DMS53 treated with DMSO at 0.1 percent for 48 hours (cell line): ENCODE data around the gene MRM2.

Experiments
- DNase-seq: peaks from one replicate; lab custom pipeline; 2025; ENCODE audit not compliant: unreplicated experiment; lab: John Stamatoyannopoulos, UW

The MRM2 gene

DNA sequence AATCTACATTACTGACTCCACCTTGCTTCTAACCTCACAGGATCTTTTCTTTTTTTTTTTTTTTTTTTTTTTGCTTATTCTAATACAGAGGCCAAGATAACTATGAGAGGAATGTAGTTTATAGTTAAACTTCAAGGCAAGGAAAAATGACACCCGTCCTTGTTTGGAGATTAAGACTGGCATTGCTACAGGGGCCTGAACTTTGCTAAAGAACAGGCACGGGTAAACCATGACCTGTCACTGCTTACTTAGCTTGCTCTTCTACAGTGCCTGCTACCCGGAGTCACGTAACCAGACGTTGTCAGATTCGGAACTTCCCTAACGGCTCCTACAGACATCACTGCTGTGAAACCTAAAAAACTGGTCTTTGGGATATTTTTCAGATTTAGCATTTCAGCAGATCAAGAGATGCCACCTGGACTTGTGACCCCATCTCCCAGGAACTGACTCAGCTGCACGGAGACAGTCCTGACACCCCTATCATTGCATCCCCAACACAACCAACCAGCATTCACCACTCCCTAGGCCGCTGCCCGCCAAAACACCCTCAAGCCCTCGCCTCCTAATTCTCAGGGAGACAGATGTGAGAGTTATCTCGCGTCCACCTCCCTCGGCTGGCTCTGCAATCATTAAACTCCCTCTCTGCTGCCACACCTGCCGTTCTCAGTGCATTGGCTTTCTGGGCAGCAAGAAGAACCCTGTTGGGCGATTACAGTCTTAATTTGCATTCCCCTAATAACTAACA is 36.8 kb downstream of the MRM2 start:
- DNase-seq: no peak

DNA sequence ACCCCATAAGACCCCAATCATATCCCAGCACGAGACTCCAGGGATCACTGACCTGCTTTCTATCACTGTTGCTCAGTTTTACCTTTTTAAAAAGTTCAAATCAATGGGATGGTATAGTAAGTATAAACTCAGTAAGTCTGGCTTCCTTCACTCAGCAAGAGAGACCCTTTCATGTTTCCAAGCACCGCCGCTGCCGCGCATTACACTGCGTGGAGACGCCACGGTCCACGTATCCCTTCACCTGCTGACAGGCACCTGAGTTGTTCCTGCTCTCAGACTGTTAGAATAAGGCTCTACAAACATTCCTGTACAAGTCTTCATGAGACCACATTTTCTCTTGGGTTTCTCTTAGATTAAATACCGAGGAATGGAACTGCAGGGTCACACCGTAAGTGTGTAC is 37.6 kb downstream of the MRM2 start:
- DNase-seq: no peak

DNA sequence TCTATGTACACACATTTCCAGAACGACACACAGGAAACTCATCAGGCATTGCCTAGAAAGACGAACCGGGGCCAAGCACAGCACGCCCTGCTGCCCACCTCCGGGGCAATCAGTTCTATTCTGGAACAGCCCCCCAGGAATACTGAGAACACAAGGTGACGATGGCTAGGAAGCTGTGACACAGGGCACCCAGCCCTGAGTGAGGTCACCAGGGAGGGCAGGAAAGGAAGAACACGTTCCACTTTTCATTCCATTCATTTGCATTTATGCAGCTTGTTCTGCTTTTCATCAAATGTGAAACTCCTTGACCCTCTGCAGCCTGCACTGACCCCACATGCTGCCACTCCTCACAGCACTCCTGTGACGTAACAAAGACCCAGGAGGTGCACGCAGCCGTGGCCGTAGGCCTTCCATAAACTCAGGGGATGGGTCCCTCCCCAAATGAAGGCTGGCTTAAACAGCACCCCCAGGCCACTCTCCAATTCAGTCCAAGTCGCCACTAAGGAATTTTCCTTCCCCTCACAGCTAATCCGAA is 38.2 kb downstream of the MRM2 start:
- no peak for DNase-seq

DNA sequence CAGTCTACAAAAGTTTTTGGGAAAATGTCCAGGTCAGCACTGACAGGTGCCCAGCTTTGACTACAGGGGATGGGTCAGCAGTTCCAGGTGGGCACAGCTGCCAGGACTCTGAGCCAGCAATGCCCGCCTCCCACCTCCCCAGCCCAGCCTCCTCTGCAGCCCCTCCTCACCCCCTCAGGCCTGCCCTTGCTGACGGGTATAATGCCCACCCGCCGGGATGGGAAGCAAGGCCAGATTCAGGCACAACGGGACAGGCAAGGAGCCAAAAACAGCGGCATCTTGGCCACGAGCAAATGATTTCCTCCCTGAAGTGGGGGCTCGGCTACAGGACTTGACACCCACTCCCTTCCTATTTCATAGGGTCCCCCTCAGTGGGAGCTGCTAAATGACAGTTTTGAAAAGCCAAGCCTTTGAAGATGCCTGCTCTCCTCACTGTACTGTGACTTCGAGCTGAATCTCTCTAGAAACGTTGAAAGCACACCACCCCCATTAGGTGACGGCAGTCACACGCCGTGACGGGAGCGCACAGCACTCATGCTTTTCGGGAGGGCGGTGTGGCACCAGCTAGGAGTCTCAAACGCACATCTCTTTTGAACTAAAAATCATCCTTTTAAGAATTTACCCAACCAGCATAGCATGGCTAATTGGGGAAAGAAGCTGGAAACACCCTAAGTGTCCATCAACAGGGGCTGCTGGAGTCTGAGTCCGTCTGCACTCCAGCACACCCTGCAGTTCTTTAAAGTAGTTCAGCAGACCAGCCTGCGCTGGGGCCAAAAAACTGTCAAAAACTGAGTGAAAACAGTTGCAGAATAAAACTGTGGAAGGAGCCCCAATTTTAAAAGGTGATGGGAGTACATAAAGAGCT is 38.9 kb downstream of the MRM2 start:
- no peak for DNase-seq

DNA sequence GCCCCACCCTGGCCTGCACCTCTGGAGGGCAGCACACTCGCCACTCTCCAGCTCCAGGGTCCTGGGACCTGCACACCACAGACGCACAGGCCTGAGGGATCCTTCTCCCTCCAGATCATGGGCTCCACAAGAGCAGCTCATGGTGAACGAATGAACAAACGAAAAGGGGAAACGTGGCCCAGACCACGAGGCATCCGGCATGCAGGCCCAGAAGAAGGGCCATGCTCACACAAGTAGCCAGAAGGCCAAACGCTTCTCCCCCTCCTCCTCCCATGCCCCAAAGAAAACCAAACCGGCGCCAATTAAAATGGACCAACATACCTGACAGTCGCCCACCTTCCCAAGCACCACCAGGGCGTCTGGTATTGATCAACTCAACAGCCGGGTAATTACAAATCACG is 39.6 kb downstream of the MRM2 start:
- DNase-seq: no peak

DNA sequence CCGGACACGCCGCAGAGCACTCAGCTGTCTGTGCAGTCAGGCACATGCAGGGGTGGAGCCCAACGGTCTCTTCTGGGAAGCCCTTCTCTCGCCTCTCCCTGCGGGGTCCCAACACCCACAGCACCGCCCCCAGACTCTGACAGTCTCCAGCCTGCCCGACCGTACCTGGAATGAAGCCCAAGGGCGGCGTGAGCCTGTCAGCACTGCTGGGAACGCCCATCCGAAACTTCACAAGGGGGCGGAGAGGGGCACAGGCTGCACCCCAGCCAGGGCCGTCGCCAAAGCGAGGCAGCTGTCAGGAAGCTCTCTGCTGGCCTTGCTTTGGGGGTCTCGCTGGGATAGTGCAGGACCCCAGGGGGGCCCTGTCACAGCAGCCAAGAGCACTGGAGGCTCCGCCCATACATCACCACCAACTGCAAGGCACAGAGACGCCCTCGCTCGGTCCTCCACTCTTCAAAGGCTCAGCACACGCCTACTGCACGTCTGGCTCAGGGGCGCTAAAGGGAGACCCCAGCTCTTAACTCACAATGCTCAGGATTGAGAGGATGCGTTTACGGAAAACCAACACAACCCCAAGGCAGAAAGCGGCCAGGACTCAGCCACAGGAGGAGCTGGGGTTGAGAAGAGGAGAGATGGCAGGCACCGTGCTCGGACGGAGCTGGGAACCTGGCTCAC is 40.2 kb downstream of the MRM2 start:
- DNase-seq: no peak

DNA sequence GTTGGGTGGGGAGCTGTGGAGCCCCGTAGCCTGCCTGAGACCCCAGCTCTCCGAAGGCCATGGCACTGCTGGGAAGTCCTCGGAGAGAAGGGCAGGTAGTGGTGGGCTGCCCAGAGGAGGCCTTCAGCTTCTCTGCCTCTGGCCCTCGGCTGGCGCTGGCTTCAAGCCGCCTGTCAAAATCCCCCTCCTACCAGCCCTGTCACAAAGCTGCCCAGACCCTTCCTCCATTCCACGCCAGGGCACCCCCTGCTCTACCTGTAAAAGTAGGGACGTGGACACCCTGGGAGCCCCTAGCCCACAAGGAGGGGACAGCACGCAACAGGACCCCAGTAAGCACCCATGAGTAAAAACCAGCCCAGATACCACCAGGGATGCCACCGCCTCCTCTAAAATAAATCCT is 40.9 kb downstream of the MRM2 start:
- no peak for DNase-seq

DNA sequence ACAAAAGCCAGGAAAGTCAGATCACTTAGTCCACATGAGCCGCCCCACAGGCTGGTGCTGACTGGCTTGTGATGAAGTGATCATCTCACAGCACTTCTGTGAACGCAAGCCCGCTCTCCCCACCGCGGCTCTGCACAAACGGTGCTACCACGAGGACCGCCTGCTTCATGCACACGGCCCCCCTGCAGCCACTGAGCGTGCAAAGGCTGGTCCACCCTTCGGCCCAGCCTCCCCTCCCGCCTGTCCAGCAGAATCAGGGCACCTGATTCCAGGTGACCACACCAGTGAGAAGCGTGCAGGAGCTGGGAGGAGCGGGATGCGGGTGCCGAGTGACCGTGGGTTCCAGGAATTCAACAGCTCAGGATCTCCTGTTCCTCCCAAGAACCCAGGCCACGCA is 41.4 kb downstream of the MRM2 start:
- no peak for DNase-seq

DNA sequence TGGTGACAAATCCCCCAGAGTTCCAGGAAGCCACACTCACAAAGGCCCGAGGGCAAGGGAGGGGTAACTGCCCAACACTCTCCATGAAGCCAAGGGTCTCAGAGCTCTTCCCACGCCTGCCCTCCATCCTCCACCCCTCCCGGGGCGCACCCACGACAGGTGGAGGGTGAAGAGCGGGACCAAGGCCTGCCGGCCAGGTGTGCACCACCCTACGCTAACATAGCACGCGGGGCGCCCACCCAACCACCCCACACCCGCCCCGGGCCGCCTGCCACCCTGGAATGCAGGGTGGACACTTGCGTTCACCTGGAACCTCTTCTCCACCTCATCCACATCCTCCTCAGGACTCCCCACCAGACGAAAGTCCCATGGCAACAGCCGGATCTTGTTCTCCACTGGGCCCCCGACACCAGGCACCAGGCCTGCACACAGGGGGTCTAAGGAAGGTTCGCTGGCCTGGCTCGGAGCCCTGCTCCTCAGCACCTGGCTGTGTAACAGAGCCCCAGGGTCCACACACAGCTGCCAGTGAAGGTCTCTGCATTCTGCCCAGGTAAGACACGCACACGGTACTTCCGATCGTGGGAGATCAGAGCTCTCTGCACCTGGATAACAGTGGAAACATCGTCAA is 41.9 kb downstream of the MRM2 start:
- no peak for DNase-seq

DNA sequence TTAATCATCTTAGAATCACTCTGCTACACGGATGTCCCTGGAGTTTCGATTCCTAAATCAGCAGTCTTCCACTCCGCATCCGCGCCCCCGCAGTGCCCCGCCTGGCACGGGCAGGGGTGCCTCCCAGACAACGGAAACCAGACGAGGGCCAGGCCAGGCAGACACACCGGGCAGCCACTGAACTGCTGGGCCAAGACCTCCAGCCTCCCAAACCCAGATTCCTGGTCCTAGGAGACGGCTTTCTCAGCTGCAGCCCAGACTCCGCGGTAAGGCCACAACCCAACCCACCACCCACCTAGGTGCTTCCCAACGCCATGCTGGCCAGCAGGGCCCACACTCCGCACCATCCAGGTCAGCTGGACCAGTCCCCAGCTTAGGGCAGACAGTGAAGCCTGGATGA is 42.5 kb downstream of the MRM2 start:
- no peak for DNase-seq

DNA sequence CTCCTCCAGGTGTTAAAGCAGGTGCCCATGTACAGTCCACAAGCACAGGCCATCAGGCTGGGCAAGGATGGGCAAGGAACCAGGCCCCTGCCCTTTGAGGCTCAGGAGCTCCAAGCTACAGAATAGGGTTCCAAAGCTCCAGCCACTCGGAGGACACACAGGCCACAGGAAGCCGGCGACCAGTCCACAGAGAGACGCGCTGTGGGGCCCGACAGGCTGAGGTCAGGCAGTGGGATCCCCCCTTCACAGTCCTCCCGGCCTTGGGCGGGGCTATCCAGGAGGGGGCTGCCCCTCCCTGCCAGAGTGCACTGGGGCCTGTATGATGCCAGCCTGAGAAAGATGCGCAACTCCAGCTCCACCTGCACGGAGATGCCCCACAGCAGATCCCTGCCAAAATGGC is 43.2 kb downstream of the MRM2 start:
- DNase-seq: no peak

DNA sequence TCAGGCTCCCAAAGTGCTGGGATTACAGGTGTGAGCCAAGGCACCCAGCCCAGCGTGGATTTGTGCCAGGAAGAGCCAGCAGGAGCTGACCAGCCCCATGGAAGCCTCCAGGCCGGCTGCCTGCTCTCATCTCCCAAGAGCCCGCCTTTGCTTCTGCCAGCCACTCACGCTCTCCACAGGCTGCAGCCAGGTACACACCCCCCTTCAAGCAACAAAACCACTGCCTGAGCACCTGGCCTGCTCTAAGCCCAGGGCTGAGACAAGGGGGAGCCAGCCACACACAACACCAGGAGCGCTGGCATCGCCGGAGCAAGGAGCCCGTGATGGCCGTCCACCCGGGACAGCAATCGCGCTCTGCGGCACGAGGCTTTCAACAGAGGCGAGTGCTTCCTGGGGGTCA is 43.8 kb downstream of the MRM2 start:
- DNase-seq: no peak

DNA sequence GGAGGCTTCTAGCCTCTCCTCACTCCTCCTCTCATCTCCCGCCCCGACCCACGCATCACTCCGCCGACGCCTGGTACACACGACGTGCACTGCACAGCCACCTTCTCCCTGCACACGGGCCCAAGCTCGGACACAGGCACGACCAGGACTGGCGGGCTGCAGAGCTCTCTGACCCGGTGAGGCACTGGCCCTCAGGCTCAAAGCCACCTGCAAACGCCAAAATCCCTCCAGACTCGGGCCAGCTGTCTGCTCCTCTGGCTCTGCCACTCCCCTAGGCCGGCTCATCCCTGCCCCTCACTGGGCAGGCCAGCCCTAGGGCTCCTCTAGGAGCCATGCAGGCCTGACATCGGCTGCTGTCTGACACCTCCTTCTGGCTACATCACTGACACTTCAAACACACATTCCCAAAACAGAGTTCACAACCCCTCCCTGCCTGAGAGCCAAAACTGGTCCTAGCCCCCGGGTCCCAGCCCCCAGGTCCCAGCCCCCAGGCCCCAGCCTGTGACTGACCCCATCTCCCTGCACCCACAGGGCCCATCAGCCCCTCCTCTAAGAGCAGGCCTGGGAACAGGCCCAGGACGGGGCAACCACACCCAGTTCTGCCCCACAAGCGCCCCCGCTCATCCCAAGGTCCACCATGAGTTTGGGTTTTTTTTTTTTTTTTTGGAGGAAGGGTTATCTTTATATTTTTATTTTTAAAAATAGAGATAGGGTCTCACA is 44.4 kb downstream of the MRM2 start:
- DNase-seq: no peak

DNA sequence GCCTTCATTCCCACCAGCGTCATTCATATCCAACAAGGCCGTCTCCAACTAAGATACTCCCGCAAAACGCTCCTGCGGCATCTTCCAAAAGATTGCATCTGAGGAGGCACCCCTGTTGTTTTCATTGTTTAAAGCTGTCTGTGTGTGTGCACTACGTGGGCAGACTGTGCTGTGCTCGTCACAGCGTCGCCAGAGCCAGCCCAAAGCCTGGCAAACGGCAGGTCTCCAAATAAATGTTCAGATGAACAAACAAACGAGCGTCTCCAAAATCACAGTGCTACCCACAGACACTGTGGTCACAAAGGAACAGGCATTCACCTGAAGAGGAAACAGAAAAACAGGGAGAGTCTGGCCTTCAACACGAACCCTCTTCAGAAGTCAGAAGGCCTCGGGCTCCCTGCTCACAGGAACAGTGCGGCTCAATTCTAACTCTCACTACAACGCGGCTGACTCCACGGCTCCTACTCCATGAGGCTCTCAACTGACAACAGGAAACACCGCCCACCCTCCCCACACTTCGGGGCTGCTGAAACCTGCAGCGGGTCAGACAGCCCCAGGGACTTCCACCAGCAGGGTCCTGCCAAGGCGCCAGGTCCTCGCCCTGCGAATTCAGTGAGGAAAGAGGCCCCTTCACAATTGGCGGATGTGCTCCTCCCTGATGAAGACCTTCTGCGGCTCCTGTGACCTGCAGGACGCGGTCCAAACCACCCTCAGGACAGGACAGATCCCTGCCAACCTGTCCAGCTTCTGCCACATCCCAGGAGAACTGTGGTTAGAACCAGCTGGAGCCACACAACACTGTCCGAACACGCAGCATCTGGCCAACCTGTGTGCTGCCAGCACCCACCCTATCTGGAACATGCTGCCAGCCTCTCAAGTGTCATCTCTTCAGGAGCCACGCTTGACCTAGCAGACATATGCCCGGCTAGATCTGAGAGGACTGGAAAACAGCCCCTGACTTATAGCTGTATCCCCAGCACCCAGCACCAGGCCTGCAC is 45.3 kb downstream of the MRM2 start:
- no peak for DNase-seq

DNA sequence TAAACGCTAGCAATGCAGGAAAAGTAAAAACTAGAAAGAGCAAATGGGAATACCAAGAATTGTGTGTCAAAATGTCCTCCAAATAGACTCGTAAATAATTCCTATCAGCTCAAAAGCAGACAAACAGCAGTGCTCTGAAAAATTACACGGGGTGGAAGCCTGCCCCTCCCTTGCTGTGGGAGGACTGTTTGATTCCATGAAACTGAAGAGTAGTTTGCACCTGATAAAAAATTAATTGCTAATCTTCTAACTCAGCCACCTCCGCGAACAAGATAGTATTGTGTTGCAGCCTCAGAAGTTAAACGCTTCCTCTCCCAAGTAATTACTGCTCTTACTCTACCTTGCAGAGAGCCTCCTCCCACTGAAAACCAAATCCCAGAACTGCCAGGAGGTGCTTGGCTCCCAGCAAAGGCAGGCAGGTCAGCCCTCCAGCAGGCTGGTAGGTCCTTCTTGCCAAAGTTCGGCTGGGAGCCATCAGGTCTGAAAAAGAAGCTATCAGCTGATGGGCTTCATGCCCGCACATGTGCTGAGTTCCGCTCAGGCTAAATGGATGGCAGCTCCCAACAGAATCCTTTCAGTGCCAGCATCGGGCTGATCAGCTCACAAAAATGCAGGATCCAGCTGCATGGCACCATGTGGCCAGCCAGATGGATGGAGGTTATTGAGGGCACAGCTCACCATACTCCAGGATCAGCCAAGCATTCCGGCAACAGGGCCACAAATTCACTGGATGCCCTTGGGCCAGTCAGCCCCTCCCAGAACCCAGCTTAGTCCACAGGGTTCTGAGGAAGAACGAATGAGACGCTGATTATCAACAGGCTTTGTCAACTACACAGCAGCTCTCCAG is 46.4 kb downstream of the MRM2 start:
- DNase-seq: no peak

DNA sequence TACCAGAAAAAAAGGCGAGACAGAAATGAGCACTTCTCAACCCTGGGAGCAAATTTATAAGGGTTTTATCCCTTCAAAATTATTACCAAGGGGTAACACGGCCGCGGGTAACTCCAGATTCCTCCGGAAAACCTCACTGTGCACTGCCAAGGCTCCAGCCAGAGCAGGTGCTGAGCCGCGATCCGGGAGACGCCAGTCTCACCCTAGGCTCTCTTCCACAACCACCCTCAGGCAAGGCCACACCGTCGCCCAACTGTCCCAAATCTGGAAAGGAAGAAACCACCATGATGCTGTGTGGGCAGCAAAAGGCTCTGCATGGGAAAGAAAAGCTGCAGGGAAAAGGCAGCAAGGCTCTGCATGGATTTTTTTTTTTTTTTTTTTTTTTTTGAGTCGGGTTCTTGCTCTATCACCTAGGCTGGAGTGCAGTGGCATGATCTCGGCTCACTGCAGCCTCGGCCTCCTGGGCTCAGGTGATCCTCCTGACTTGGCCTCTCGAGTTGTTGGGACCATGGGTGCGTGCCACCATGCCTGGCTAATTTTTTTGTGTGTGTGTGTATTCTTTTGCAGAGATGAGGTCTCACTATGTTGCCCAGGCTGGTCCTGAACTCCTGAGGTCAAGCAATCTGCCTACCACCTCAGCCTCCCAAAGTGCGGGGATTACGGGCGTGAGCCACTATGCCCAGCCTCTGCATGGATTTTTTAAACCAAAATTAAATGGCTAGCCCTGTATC is 48.3 kb downstream of the MRM2 start:
- no peak for DNase-seq

DNA sequence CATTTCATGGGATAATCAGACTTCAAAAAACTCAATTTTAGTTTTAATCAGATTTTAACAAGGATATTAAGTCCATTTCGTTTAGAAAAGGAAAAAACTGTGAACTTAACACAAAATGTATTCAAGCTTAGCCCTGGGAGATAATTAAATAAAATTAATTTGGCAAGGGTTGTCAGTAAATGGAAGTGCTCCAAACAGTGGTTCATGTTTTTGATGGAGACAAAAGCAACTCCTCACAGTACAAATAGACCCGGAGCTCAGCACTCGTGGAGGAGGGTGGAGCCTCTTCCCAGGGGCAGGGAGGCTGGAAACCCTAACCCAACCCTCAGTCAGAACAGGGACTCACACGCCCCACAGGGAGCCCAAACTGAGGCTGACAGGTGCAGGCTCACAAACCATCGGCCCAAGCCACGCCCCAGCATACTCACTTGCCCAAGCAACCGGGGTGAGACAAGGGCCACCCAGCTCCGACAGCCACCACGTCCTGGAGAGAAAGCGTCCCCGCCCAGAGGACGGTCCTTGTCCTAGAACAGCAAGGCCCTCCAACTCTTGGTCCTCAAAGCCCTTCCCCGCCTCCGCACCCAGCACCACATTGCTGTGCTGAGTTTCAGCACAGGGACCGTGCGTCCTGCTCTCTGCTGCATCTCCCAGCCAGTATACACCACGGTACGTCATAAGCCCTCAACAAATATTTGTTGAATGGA is 49.0 kb downstream of the MRM2 start:
- DNase-seq: peak; percentile 83
